Suppressor macrophage treated with lipopolysaccharide for 4 hours (primary cell): ENCODE data around the gene EPHA2.
"Not testable (repeated sequence)": the region's sequence is repeated elsewhere in the genome, so short reads cannot be mapped to it uniquely, and the experiment has no call there.

Experiments used
- DNase-seq: peaks from one replicate; pipeline ENCODE4 v3.0.0-alpha.2; 2020

EPHA2 gene

DNA sequence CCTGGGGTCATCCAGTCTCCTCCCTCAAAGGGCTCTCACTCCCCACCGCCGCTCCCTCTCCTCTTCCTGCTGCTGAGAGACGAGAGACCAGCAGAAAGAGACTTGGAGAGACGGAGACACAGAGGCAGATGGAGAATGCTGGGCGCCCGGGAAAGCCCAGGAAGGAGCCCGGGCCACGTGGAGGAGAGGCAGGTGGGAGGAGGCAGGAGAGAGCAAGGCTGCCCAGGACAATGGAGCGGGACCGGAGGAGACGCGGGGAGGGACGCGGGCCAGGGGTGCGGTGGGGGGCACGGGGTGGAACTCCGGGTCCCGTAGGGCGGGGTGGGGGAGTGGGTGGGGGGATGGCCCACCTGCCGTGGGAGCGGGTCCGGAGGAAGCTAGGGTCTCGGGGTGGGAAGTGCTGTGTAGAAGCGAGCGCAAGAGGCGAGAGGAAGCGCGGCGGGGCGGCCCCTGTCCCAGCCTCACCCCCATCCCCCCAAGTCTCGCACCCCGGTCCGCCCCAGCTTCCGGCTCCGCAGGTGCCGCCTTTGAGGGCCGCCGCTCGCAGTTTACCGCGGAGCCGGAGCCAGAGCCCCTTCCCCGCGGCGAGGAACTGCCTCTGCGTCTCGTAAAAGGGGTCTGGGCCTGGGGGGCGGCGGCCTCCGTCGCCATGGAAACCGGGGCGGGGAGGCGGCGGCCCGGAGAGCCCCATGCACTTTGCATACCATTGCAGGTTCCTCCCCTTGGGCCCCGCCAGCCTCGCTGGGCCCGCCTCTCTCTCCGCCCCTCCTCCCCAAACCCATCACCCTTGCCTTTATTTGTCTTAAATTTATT, 11.7 kb upstream of the EPHA2 start:
- no peak for DNase-seq

DNA sequence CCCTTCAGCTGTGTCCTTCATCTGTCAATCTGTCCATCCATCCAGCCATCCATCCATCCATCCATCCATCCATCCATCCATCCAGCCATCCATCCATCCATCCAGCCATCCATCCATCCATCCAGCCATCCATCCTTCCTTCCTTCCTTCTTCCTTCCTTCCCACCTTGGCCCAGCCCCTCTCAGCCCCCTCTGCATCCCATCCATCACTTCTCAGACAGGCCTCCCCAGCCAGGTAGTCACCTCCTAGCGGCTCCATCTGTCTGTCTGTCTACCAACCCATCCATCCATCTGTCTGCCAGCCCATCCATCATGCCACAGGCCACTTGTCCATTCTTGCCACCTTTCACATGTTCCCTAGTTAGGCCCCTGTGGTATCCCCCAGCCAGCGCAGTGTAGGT, 10.2 kb upstream of the EPHA2 start:
- DNase-seq: no peak

DNA sequence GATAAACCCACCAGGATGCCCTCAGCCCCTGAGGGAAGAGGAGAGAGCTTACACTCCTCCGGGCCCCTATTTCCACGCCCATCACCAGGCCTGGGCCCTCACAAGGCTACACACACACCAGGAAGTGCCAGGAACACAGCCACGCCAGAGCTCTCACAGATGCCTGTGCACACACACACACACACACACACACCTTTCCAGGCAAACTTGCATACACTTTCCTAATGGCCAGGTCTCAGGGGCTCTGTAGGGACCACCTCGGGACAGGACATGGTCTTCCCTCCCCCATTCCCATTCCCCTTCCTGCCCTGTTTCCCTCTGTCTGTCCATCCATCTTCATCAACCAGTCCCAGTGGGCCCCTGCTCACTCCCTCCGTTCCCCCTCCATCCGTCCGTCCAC, 9.7 kb upstream of the EPHA2 start:
- DNase-seq: no peak

DNA sequence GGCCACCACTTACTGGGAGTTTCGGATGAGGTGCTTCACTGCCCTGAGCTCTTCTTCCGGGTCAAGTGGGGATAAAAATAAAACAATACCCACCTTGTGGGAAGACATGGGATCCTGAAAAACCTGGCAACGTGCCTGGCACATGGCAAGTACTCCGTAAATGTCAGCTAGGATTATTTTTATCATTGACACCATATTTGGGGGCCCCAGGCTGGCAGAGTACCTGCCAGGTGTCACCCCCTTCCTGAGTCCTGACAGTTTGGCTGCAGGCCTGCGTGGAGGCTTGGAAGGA, 9.2 kb upstream of the EPHA2 start:
- DNase-seq: no peak

DNA sequence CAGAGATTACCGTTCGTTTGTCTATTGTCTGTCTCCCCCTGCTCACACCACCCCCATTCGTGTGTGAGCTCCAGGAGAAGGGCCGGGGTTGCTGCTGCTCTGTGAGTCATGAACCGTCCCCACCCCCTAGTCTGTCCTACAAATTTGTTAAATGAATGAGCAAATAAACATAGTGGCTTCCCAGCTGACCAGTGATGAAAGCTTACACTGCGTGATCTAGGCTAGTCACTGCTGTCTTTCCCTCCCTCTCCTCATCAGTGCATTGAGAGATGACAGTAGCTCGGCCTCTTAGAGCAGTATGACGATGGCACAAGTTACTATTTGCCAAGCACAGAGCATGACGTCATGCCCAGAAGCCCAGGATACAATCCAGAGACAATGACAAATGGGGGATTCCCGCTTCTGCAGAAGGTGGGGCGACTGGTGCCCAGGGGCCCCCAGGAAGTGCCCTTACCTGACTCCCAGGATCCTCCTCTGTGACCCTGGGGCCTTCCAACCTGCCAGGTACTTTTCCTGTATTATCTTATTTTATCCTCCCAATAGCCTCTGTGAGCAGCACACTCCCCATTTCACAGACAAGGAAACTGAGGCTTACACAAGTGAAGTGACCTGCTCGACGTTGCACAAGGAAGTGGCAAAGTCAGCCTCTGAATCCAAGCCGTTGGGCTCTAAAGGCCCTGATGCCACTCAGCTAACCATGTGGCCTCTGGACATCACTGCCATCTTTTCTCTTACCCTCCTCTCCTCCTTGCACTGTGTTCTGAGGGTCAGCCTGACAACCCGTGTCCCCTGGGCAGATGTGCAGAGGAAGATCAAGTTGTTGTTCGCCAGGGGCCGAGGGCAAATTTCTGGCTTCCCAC, 8.6 kb upstream of the EPHA2 start:
- peak; percentile 75 for DNase-seq

DNA sequence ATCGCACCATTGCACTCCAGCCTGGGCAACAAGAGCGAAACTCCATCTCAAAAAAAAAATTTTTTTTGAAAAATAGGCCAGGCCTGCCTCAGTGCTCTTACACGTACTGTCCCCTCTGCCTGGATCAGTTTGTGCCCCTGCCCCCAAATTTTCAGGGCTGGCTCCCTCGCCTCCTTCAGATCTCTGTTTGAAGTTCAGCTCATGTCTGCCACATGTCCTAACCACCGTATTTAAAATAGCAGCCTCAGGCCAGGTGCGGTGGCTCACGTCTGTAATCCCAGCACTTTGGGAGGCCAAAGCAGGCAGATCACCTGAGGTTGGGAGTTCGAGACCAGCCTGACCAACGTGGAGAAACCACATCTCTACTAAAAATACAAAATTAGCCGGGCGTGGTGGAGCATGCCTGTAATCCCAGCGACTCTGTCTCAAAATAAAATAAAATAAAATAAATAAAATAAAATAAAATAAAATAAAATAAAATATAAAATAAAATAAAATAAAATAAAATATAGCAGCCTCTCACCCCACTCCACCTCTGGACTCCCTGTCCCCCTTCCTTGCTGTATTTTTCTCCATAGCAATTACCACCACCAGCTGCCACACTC, 7.8 kb upstream of the EPHA2 start:
- DNase-seq: not testable (repeated sequence)

DNA sequence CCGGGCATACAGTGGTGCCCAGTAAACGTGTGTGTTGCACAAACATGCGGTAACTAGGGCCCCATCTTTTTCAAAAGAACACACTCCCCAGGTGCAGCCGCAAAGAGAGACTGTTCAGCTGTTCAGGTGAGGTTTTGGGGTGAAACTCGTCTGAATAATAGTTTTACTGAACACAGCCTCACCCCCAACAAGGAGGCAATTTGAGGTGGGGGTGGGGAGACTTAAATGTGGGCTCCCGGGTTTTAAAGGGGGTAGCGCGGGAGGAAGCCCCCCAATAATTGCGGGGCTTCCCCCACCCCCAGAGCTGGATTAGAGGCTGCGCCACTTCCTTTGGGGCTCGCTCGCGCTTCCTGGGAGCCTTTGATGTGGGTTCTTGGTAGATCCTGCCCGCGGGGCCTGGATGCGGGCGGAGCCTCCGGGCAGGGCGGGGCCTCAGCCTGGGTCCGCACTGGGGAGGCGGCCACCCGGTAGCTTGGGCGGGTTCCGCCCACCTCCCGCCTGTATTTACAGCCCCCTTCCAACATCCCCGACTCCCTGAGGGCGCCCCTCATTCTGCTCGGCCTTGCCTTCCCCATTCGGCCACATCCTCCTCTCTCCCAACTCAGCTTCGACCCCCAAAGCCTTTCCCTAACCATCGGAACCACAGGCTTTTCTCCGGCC, 6.4 kb upstream of the EPHA2 start:
- no peak for DNase-seq

DNA sequence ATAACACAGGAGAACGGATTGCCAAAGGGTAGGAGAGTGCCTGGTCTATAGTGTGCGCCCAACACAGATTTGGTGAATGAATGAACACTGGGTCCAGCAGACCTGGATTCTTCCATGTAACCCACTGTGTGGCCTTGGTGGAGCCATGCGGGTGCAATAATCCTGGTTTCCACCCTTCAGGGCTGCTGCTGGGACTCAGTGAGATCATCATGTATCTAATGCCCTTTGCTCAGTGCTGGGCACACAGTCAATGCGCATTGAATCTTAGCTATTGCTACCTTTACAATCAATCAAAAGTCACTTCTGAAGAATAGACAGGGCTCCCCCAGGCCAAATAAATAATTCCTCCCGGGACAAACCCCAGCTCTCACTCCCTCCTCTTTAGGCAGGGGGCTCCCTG, 5.8 kb upstream of the EPHA2 start:
- DNase-seq: no peak

DNA sequence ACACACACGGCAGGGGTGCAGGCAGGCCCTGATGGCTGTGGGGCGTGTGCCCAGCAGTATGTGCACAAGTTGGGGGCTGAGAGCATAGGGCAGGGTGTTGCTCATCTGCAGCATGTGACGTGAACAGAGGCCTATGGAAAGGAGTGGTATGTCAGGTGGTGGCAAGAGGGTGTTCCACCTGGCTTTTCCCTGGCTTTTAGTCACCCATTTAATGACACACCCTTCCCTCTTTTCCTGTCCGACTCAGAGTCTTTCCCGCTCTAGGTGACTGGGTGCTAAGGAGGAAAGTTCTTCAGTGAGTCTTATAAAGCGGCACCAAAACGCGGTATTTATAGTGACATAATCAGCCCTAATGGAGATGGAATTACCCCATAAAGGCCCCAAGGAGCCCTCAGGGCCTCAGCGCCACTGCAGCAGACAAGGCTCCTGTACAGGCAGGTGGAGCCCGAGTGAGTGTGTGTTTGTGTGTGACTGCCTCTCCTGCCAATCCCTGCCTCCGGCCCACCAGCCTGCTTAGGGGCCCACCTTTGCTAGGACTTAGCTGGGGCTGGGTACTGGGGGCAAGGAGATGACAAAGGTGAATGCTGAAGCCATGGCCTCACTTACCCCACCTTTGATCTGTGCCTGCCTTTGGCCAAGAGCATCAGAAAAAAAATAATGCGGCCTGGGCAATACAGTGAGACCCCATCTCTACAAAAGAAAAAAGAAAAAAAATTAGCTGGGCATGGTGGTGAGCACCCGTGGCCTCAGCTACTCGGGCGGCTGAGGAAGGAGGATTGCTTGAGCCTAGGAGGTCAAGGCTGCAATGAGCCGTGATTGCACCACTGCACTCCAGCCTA, 3.3 kb upstream of the EPHA2 start:
- DNase-seq: no peak

DNA sequence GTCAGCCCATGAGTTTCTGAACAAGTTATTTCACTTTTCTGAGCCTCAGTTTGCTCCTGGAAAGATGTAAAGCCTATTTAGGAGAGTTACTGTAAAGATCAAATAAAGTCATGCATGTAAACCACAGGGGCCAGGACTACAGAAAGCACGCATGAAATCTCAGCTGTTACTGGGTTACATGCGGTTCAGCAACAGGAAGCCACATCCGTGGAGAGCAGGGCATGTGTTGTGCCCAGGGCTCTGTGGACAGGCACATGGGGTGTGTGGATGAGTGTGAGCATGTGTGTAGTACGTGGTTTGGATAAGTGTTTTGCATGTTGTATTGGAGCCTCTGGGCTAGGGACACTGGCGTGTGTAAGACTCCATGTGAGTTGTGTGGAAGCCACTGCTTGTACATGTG, 2.2 kb upstream of the EPHA2 start:
- DNase-seq: no peak

DNA sequence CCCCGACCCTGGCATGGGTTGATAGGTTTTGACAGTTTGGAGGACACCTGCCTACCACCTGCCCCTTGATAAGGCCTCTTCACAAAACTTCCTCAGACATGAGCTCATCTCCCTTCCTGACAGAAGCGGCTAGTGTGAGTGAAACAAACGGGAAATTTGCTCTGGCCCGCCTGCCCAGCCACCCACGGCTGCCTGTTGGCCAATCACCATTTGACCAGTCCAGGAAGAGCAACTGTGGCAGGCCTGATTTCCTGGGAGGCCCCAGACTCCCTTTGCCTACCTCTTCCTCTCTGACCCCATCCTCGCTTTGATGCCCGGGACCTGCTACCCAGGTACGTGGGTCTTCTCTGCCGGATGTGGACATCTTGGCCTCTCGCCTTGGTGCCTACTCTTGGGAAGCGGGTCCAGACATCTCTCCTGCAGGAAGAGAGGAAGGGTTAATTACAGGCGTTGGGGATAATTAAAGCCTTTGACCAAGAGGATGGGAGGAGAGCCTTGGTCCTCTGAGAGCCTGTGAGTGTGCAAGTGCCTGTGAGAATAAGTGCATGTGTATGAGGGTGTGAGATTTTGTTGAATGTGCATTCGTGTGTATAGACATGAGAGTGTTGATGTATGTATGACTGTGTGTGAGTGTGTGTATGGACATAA, 1.1 kb upstream of the EPHA2 start:
- DNase-seq: peak; percentile 66

DNA sequence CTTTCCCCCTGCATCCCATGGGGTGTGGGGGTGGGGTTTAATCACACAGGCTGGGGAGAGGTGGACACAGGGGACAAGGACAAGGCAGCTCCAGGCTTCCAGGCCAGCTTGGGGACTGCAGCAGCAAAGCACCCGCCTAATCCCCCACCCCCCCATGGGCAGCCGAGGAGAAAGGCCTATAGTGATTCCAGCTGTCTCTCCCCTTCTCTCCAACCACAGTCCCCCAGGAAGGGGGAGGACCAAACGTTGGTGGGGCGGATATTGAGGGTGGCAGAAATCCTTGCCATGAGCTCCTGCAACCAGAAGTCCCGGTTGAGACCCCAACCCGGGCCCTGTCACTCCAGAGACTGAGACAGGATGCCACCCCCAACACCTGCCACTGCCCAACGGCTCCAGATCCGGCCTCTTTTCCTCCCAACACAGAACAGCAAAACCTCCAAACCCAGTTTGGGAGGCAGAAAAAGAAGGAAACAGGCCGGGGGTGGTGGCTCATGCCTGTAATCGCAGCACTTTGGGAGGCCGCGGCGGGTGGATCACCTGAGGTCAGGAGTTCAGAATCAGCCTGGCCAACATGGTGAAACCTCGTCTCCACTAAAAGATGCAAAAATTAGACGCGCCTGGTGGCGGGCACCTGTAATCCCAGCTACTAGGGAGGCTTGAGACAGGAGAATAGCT, 1.7 kb downstream of the EPHA2 start:
- no peak for DNase-seq

DNA sequence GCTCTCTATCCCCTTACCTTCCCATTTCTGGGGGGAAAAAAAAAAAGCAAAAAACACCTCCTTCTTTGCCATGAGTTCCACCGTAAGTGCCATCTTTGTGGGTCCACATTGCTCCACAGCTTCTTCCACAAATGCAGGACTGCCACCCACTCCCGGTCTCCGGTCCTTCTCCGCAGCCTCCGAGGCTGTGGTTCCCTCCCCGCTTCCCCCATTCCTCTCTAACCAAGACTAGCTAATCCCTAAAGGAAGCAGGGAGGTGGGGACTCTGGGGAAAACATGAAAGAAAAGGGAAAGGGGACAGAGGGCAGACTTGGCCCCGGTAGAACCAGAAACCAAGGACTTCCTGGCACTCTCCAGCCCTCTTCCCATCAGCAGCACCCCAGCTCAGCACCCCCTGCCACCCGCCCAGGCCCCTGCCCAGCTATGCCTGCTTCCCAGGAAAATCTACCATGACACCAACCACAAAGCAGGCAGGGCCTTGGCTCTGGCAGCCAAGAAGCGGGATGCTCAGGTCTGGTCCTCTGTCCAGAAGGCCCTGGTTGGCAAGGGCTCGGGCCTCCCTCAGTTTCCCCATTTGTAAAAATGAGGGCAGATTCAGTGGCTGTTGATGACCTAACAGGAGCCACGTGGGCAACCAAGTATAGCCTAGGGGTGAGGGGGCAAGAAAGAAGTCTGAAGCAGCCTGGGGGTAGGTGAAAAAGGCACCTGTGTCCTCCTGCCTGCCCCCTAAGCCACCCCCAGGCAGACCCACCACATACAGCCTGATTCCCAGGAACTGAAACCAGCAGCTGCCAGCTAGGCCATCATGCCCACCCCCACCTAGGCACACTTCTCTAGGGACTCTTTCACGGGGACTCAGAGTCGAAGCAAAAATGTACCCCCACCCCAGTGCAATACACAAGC, 2.5 kb downstream of the EPHA2 start:
- no peak for DNase-seq

DNA sequence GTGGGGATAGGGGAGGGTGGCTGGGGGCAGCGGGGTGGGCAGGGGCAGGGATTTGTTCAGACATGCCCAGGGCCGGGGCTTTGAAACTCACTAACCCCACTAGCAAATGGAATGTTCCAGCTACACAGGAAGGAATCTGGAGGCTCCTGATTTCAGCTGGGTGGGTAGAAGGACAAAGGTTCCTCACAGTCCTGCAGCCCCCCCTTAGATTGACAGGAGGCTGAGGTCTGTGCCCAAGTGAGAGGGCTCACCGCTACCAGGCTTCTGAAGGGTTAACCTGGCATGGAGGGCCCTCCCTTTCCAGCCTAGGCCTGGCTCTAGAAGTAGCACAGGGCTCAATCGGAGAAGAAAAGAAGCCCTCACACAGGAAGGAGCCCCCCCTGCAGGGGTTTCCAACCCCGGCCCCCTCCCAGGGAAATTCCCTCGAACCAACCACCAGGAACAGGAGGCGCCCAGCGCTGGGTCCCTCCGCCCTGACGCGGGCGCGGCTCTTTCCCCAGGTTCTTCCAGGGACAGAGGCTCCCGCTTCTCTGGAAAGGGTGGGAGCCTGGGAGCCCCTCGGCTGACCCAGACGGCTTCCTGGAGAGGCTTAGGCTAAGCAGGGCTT, 3.3 kb downstream of the EPHA2 start:
- DNase-seq: no peak

DNA sequence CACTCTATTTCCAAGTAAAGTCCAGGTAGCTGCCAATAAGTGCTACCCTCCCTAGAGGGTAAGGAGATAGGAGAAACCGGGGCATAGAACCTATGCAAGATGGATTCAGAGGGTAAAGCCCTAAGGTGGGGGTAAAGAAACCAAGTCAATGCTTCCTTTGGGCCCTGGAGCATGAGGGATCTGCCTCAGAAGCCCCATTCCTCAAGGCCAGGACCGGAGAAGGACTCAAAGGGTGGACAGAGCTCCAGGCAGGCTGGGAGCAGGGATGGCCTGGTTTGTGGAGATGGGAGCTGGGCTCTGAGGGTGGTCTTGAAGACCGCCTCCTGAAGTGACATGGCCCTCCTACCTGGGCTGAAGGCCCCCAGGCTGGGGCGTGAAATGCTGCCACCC, 3.9 kb downstream of the EPHA2 start:
- no peak for DNase-seq

DNA sequence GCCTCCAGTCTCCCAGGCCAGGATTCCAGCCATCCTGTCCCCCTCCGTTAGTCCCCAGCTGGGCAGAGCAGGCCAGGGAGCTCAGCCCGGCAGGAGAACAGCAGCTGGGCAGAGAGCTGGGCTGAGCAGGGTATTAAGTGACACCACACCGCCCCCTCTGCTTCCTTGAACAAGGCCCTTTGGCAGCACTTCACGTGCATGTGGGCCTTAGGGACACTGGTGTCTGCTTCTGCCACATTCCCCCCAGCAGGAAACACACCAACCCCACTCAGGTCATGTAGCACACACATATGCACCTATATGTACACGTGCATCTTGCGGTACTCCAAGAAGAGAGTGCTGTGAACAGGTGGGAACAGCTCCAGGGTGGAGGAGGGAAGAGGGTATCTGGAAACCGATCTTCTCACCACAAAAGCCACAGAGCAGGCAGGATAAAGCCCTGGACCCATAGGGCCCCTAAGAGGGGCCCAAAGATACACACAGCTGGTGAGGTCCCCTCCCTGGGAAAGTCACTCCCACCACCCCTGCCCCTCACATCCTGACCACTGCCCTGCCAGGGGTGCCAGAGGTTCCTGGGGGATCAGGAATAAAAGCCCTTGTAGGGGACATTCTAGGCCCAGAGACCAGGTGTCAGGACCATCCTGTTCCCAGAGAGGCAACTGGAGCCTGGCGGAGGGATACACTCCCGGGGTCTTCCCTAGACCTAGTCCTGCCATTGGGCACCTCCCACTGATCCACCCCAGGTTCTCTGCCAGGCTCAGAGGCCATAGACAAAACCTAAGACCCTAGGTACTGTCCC, 4.5 kb downstream of the EPHA2 start:
- DNase-seq: no peak

DNA sequence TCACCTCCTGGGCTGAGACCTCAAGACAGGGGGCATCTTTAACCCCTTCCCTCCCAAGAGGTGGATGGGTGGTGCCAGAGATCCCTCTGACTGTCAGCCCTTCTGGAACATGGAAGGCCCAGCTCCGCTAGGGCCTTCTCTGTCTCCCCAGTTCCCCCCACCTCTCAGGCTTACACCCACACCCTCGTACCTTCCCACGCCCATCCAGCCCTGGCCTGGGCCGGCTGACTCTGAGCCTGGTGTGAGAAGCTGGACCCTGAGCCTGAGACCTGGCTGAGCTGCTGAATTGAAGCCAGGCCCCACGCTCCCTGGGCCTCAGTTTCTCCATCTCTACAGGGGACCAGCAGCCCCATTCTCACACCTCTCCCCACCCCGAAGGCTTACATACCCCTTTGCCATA, 5.4 kb downstream of the EPHA2 start:
- no peak for DNase-seq

DNA sequence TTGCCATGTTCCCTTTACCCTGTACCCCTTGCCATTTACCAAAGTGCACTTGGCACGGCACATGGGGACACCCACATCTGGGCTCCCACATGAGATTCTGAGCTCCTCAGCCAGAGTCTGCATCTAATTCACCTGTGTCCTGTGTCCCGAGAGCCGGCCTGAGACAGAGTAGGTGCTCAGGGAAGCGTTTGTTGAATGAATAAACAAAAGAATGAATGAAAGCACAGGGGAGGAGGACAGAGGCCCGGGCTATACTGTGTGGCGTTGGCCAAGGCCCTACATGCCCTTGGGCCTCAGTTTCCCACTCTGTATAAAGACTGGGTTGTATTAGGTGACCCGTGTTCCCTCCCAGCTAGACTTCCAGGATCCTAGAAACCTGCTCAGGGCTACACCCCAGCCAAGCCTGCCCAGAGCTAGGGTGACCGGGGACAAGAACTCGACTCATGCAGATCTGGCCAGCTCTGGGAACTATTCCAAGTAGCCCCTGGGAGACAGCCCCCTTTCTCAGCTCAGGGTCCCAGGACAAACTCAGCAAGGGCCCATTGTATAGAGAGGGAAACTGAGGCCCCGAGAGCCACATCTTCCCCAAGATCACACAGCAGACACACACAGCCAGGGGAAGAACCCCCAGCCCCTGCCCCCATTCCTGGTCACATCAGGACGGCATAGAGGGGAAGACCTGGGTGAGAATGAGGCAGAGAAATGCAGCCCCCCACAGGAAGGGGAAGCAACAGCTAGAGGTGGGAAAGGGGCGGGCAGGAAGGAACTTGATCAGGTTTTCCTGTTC, 6.0 kb downstream of the EPHA2 start:
- no peak for DNase-seq
